Measurements from ENCODE around the gene DTD1. TPM values are rescaled to one million over a fixed set of nuclear protein-coding genes. Genes with fewer than 3 reads are reported as not detected.
A peak's percentile ranks its signal among the peaks of the same experiment; 100 is the strongest.

The DTD1 gene
- total RNA-seq, 4 donors from 2014 or later, result 31.0 to 49.8 (median 39.7) TPM

DNA sequence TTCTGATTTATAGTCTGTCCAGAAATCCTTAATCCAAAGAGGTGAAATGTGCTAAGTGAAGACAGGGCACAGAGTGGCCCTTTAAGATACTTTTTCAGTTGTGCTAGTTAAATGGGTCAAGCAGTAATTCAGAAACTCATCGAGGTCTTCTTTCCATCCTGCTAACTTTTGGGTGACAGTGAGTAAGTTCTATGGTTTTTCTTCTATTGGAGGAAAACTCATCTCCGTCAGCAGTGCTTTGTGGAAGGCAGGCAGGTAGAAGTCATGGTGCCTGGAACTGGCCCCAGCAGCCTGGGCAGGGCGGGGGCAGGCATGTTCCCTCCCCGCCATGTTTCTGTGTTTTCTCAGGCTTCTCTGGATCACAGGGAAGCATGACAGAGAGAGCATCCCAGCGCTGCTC, 159.2 kb downstream of the DTD1 start:
- Histone ChIP-seq H3K27me3 (no peaks in the 10 kb centered on the region), H3K27ac (no peak overlapping the region), H3K9me3 (no peaks in the 10 kb centered on the region), H3K4me3 (no peak overlapping the region), H3K36me3 (peaks cover 0 to 40% (median 5%) of the 10 kb centered on the region in 3 donors), H3K4me1 (no peaks in the 10 kb centered on the region)
- TF ChIP-seq EP300 (IDR thresholded peaks at IDR 0.05) (no peak), POLR2A (IDR thresholded peaks at IDR 0.05) (no peak), CTCF (IDR thresholded peaks at IDR 0.05) (no peak)
- 85 to 95% methylated on average over 5 of the region's 5 CpGs for WGBS, 2 donors
- DNase-seq (ENCODE audit: low spot score in 2 of 2), result no peak

GRCh38 chr20:18748987-18749386, 161.1 kb downstream of the DTD1 start:
- Histone ChIP-seq H3K9me3 (no peaks in the 10 kb centered on the region), H3K27me3 (no peaks in the 10 kb centered on the region), H3K27ac (no peak overlapping the region), H3K4me1 (no peaks in the 10 kb centered on the region), H3K36me3 (peaks cover 0 to 40% (median 5%) of the 10 kb centered on the region in 3 donors), H3K4me3 (no peak overlapping the region)
- 69 to 86% methylated on average over 5 of the region's 5 CpGs for WGBS, 2 donors
- TF ChIP-seq POLR2A (IDR thresholded peaks at IDR 0.05) (no peak), CTCF (IDR thresholded peaks at IDR 0.05) (no peak), EP300 (IDR thresholded peaks at IDR 0.05) (no peak)
- no peak for DNase-seq (ENCODE audit: low spot score in 2 of 2)

- no peak for TF ChIP-seq POLR2A (IDR thresholded peaks at IDR 0.05)
- TF ChIP-seq CTCF (IDR thresholded peaks at IDR 0.05), result no peak
- TF ChIP-seq EP300 (IDR thresholded peaks at IDR 0.05), result no peak
- no peak for DNase-seq (ENCODE audit: low spot score in 2 of 2)
- WGBS, 2 donors, result 90 to 95% methylated on average over 5 to 7 of the region's 7 CpGs
- H3K4me3 ChIP-seq, result no peak overlapping the region
- no peaks in the 10 kb centered on the region for H3K9me3 ChIP-seq
- no peaks in the 10 kb centered on the region for H3K27me3 ChIP-seq
- no peak overlapping the region for H3K27ac ChIP-seq
- peaks cover 0 to 40% (median 5%) of the 10 kb centered on the region in 3 donors for H3K36me3 ChIP-seq
- no peaks in the 10 kb centered on the region for H3K4me1 ChIP-seq
Observed at GRCh38 chr20:18749528-18749927, 161.7 kb downstream of the DTD1 start.

GRCh38 chr20:18750735-18751134, 162.9 kb downstream of the DTD1 start:
- Histone ChIP-seq H3K4me3 (no peak overlapping the region), H3K36me3 (peaks cover 0 to 30% (median 0%) of the 10 kb centered on the region in 3 donors), H3K27ac (peak overlapping the region in 1 of 4 donors; percentile 5), H3K4me1 (no peaks in the 10 kb centered on the region), H3K9me3 (no peaks in the 10 kb centered on the region), H3K27me3 (no peaks in the 10 kb centered on the region)
- 16 to 21% methylated on average over 1 of the region's 1 CpG for WGBS, 2 donors
- no peak for DNase-seq (ENCODE audit: low spot score in 2 of 2)
- TF ChIP-seq POLR2A (IDR thresholded peaks at IDR 0.05) (no peak), EP300 (IDR thresholded peaks at IDR 0.05) (no peak), CTCF (IDR thresholded peaks at IDR 0.05) (no peak)

GRCh38 chr20:18754030-18754652, 166.3 kb downstream of the DTD1 start:
- no peak for TF ChIP-seq POLR2A (IDR thresholded peaks at IDR 0.05)
- no peak for TF ChIP-seq EP300 (IDR thresholded peaks at IDR 0.05)
- no peak for TF ChIP-seq CTCF (IDR thresholded peaks at IDR 0.05)
- no peaks in the 10 kb centered on the region for H3K27me3 ChIP-seq
- no peak overlapping the region for H3K27ac ChIP-seq
- H3K4me1 ChIP-seq, result no peaks in the 10 kb centered on the region
- no peak for DNase-seq (ENCODE audit: low spot score in 2 of 2)
- peaks cover 0 to 9% (median 0%) of the 10 kb centered on the region in 3 donors for H3K36me3 ChIP-seq
- H3K4me3 ChIP-seq, result no peak overlapping the region
- H3K9me3 ChIP-seq, result no peaks in the 10 kb centered on the region
- 60 to 65% methylated on average over 5 of the region's 5 CpGs for WGBS, 2 donors
